ENCODE data around the gene ABHD3. TPM values are rescaled to one million over a fixed set of nuclear protein-coding genes. Genes with fewer than 3 reads are reported as not detected.
"Not testable (repeated sequence)": the region's sequence is repeated elsewhere in the genome, so short reads cannot be mapped to it uniquely, and the experiment has no call there.

ABHD3 gene, protein sequence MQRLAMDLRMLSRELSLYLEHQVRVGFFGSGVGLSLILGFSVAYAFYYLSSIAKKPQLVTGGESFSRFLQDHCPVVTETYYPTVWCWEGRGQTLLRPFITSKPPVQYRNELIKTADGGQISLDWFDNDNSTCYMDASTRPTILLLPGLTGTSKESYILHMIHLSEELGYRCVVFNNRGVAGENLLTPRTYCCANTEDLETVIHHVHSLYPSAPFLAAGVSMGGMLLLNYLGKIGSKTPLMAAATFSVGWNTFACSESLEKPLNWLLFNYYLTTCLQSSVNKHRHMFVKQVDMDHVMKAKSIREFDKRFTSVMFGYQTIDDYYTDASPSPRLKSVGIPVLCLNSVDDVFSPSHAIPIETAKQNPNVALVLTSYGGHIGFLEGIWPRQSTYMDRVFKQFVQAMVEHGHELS
- 27.3 TPM for total RNA-seq

DNA sequence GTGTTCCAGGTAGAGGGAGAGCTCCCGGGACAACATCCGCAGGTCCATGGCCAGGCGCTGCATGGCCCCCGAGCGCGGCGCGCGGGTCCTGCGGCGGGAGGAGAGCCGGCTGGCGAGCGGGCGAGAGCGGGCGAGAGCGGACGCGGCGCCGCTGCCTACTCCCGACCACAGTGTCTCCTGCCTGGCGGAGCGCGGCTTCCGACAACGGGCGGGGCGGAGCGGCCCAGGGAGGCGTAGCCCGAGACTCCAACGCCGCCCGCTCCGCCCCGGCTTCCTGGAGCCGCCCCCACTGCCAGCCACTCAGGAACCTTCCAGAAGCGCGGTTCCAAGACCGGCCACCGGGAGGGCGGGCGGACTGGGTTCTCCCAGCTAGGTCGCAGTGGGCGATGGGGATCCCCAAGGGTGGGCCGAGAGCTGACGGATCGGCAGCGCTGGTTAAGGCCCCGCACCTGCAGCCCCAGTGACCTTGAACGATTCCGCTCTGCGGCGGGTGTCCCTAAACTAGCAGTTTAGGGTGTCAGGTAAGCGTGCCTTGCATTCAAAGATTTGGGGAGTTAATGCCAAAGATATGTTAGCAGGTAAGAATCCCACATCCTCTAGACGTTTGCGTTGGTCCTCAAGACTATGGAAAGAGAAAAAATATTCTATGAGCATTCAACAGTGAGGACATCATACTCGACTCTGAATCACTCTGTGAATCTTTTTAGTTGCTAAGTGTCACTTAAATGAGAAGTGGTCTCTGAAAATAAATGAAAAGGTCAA is at the start of gene ABHD3:
Gene ABHD3, minus strand, starts transcription at position 172 of the 762 bp plus-strand sequence. Its CDS starts 109 bp downstream, at position 63.
- no peaks in the 10 kb centered on the region for H3K9me3 ChIP-seq (ENCODE audit: low read depth, low read length)
- peak within 1 kb of the TSS; percentile 94 for H3K4me3 ChIP-seq (ENCODE audit: low read length)
- H3K4me1 ChIP-seq (ENCODE audit: insufficient read depth, low read length): peaks cover 27% of the 10 kb centered on the region

DNA sequence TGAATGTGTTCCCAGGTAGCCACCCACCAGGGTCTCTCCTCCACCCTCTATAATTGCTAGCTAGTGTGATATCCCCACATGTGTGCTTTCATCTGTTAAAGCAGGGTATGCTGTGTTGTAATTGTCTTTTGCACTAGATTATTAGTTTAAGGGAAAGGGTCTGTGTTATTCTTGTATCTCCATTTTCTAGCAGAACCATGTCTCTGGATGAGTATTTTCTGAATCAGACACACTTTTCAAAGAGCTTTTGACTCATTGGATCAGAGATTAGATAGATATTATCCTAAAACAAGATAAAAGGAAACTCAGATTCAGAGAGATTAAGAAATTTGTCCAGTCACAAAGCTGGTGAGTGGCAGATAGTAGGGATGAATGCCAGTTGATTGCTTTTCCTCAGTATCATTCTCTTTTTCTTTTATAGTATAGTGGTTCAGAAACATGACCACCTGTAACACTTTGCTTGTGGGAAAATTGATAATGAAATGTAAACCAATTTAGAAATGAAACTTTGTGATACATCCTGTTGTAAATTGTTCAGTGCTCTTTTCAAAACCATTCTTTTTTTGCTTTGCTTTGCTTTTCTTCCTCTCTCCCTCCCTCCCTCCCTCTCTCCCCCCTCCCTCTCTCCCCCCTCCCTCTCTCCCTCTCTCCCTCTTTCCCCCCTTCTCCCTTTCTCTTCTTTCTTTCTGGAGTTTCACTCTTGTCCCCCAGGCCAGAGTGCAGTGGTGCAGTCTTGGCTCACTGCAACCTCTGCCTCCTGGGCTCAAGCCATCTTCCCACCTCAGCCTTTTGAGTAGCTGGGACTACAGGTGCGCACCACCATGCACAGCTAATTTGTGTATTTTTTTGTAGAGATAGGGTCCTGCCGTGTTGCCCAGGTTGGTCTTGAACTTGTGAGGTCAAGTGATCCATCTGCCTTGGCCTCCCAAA is 43.5 kb upstream of the ABHD3 start:
- Histone ChIP-seq H3K9me3 (ENCODE audit: low read depth, low read length) (no peaks in the 10 kb centered on the region), H3K4me1 (ENCODE audit: insufficient read depth, low read length) (peaks cover 5% of the 10 kb centered on the region), H3K27me3 (ENCODE audit: insufficient read depth, low read length) (no peaks in the 10 kb centered on the region), H3K4me3 (ENCODE audit: low read length) (no peak overlapping the region)

More for the DNA sequence above, at the start of gene ABHD3:
- no peaks in the 10 kb centered on the region for H3K27me3 ChIP-seq (ENCODE audit: insufficient read depth, low read length)

DNA sequence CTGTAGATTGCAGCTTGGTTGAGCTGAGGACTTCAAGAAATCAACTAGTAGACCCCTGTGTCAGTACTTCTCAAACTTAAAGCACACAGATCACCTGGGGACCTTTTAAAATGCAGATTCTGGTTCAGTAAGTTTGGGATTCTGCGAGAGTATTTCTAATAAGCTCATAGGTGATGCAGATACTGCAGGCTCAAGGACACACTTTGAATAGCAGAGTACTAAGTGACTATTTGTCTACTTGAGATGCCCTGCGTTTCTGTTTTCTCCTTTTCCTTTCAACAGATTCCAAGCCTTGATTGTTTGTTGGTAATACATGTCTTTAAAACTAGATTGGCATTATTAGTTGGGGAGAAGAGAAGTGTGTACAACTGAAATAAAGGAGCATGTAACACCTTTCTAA is 42.7 kb upstream of the ABHD3 start:
- Histone ChIP-seq H3K4me3 (ENCODE audit: low read length) (no peak overlapping the region), H3K9me3 (ENCODE audit: low read depth, low read length) (no peaks in the 10 kb centered on the region), H3K4me1 (ENCODE audit: insufficient read depth, low read length) (peaks cover 12% of the 10 kb centered on the region), H3K27me3 (ENCODE audit: insufficient read depth, low read length) (no peaks in the 10 kb centered on the region)

DNA sequence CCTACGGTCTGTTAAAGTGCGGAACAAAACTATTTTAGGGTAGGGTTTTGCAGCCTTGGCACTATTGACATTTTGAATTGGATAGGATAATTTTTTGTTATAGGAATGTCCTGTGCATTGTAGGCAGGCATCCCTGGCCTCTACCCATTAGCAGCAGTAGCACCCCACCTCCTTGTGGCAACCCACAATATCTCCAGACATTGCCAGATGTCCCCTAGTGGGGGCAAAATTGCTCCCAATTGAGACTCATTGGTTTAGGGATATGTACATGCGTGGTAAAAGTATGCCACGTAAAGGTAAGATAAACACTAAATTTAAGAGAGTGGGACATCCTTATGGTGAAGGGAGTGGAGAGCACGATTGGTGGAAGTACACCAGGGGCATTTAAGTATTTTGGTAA is 40.7 kb upstream of the ABHD3 start:
- H3K27me3 ChIP-seq (ENCODE audit: insufficient read depth, low read length): no peaks in the 10 kb centered on the region
- H3K4me3 ChIP-seq (ENCODE audit: low read length): no peak overlapping the region
- H3K4me1 ChIP-seq (ENCODE audit: insufficient read depth, low read length): peaks cover 19% of the 10 kb centered on the region
- no peaks in the 10 kb centered on the region for H3K9me3 ChIP-seq (ENCODE audit: low read depth, low read length)

DNA sequence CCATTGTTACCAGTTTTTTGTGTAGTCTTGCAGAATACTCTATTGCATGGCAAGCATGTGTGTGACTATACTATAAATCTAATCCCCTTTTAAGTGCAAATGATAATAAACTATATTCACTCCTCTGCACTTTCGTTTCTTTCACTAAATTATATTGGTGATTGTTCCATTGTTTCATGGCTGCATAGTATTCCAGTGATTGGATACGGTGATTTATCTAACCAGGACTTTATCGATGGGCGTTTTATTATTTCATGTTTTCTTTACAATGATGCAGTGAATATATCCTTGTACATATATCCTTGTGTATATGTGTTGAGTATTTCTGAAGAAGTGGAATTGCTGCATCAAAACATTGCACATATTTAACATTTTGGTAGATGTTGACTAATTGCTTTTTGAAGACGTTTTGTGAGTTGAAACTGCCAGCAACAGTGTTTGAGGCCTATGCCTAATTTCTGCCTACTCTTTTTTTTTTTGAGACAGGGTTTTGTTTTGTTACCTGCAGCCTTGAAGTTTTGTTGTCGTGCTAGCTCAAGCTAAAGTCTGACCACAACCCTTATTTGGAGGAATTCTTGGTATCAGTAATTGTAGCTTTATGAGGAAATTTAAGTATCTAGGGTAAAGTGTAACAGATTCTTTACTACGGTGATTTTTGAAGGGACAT is 38.7 kb upstream of the ABHD3 start:
- Histone ChIP-seq H3K4me1 (ENCODE audit: insufficient read depth, low read length) (peaks cover 26% of the 10 kb centered on the region), H3K27me3 (ENCODE audit: insufficient read depth, low read length) (no peaks in the 10 kb centered on the region), H3K9me3 (ENCODE audit: low read depth, low read length) (no peaks in the 10 kb centered on the region), H3K4me3 (ENCODE audit: low read length) (no peak overlapping the region)

DNA sequence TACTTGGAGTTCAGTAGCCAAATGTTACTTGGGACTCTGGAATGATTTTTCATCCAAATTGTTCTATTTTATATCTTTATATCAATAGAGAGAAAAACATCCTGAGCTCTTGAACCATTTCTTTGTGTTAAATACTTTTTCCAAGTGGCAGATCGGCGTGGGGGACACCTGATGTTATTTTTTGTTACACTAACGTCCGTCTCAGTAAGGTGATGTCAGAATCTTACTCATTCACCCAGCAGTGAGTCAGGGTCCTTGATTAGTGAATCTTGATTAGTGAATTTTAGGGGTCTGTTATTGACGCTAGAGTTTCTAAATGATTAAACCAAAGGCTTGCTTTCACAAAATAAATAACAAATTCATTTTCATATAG is 37.7 kb upstream of the ABHD3 start:
- Histone ChIP-seq H3K4me1 (ENCODE audit: insufficient read depth, low read length) (peaks cover 26% of the 10 kb centered on the region), H3K27me3 (ENCODE audit: insufficient read depth, low read length) (no peaks in the 10 kb centered on the region), H3K4me3 (ENCODE audit: low read length) (peak overlapping the region; percentile 98), H3K9me3 (ENCODE audit: low read depth, low read length) (no peaks in the 10 kb centered on the region)

DNA sequence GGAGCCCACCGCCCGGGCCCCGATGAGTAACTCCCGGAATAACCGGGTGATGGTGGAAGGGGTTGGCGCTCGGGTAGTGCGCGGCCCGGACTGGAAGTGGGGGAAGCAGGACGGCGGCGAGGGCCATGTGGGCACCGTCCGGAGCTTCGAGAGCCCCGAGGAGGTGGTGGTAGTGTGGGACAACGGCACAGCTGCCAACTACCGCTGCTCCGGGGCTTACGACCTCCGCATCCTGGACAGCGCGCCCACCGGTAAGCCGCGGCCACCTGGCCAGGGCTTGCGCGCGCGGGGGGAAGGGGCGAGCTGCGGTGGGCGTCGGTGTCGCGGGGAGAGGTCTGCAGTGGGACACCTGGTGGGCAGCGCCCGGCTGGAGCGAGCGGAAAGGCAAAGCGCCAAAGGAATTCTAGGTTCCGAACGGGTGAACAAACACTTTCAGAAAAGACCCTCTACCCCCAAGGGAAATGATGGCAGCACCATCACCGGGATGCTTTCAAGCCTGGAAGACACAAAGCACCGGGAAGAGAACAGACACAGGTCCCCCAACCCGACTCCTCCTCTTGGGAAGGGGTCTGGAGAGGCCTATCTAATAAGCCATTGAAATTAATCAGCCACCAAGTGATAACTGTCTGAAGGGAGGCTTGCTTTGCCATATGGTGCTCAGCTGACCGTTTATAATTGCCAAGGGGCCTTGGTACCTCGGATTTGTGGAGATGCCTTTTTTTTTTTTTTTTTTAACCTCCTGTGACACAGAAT is 37.2 kb upstream of the ABHD3 start:
- H3K4me3 ChIP-seq (ENCODE audit: low read length): peak overlapping the region; percentile 98
- H3K4me1 ChIP-seq (ENCODE audit: insufficient read depth, low read length): peaks cover 26% of the 10 kb centered on the region
- no peaks in the 10 kb centered on the region for H3K9me3 ChIP-seq (ENCODE audit: low read depth, low read length)
- H3K27me3 ChIP-seq (ENCODE audit: insufficient read depth, low read length): no peaks in the 10 kb centered on the region

DNA sequence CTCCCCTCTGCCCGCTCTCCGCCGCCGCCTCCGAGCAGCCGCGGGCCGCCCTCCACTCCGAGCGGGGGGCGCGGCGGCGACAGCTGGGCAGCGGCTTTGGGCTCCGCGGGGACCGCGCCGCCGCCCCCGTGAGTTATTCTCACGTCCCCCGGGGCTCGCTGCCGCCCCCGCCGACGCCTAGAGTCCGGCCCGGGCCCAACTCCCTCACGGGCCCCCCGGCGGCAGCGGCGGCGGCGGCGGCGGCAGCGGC is 36.7 kb upstream of the ABHD3 start:
- Histone ChIP-seq H3K9me3 (ENCODE audit: low read depth, low read length) (no peaks in the 10 kb centered on the region), H3K27me3 (ENCODE audit: insufficient read depth, low read length) (no peaks in the 10 kb centered on the region), H3K4me1 (ENCODE audit: insufficient read depth, low read length) (peaks cover 26% of the 10 kb centered on the region), H3K4me3 (ENCODE audit: low read length) (peak overlapping the region; percentile 98)

DNA sequence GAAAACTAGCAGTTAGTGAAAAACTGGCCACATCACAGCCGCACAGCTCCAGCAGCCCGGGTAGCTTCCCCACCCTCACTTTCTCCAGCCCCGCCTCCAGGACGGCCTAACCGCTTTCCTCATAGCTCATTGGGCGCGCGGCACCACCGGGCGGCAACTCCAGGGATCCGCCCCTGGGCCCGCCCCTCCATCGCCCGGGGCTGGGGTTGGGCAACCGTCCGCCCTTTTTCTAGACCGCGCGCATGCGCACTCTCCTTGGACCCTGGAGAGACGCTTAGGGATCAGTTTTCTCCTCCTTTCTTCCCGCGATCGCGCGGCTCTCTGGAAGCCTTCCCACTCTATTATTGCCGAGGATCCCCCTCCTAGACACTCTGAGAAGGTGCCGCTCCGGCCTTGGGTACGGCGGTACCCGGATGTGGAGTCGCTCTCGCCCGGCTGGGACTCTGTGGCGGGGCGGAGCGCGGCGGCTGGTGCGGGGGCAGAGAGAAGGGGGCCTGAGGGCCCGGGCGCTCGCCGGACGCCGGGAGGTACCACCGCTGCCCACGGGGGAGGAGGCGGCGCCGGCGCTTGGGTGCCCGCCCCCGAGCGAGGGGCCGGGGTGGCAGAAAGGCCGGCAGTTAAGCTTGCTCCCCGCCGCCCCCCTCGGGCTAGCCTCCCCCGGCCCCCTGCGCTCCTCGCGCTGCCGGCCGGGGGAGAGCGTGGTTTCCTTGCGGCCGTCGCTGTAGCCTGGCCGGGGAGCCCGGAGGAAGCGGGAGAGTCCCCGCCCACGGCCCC is 36.2 kb upstream of the ABHD3 start, which contains the start of gene MIB1:
Gene MIB1, plus strand, starts transcription at position 255 of the 774 bp plus-strand sequence. CDS start 792 bp downstream, outside the sequence.
- H3K4me3 ChIP-seq (ENCODE audit: low read length): peak within 1 kb of the TSS; percentile 98
- H3K4me1 ChIP-seq (ENCODE audit: insufficient read depth, low read length): peaks cover 26% of the 10 kb centered on the region
- H3K27me3 ChIP-seq (ENCODE audit: insufficient read depth, low read length): no peaks in the 10 kb centered on the region
- no peaks in the 10 kb centered on the region for H3K9me3 ChIP-seq (ENCODE audit: low read depth, low read length)

DNA sequence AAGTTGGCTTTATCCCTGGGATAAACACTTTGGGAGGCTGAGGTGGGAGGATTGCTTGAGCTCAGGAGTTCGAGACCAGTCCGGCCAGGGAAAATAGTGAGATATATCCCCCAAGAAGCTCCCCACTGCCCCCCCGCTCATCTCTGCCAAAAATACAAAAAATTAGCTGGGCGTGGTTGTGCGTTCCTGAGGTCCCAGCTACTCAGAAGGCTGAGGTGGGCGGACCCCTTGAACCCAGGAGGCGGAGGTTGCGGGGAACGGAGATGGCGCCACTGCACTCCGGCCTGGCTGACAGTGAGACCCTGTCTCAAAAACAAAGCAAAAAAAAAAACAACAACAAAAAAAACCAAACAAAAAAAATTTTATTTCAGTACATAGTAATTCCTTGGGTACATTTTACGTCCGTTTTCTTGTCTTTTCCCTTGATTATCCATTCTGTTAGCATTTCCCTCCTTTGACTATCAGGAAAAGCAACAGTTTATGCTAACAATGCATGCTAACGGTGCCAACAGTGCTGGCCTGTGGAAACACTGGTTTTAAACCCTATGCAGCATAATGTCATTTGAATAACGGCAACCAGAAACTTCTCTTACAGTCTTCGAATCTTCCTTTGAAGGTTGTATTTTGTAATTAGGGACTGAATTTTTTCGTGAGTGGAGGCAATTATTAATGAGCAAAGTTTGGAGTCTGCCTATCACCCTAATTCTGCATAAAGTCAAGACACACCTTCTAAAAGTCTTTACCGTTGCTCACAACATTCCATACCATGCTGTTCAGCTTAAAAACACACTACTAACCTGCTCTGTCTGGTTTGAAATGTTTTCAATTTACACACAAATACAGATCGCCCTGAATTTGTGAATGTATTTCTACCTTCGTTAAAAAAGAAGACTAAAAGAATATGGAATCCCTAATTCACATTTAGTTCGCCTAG is 35.3 kb upstream of the ABHD3 start:
- peaks cover 26% of the 10 kb centered on the region for H3K4me1 ChIP-seq (ENCODE audit: insufficient read depth, low read length)
- peak overlapping the region; percentile 98 for H3K4me3 ChIP-seq (ENCODE audit: low read length)
- H3K27me3 ChIP-seq (ENCODE audit: insufficient read depth, low read length): no peaks in the 10 kb centered on the region
- no peaks in the 10 kb centered on the region for H3K9me3 ChIP-seq (ENCODE audit: low read depth, low read length)

DNA sequence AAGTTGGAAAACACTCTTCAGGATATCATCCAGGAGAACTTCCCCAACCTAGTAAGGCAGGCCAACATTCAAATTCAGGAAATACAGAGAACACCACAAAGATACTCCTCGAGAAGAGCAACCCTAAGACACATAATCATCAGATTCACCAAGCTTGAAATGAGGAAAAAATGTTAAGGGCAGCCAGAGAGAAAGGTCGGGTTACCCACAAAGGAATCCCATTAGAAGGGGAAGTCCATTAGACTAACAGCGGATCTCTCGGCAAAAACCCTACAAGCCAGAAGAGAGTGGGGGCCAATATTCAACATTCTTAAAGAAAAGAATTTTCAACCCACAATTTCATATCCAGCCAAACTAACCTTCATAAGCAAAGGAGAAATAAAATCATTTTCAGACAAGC is 32.4 kb upstream of the ABHD3 start:
- H3K9me3 ChIP-seq (ENCODE audit: low read depth, low read length); H3K4me3 ChIP-seq (ENCODE audit: low read length); H3K27me3 ChIP-seq (ENCODE audit: insufficient read depth, low read length): not testable (repeated sequence)
- peaks cover 11% of the 10 kb centered on the region for H3K4me1 ChIP-seq (ENCODE audit: insufficient read depth, low read length)

DNA sequence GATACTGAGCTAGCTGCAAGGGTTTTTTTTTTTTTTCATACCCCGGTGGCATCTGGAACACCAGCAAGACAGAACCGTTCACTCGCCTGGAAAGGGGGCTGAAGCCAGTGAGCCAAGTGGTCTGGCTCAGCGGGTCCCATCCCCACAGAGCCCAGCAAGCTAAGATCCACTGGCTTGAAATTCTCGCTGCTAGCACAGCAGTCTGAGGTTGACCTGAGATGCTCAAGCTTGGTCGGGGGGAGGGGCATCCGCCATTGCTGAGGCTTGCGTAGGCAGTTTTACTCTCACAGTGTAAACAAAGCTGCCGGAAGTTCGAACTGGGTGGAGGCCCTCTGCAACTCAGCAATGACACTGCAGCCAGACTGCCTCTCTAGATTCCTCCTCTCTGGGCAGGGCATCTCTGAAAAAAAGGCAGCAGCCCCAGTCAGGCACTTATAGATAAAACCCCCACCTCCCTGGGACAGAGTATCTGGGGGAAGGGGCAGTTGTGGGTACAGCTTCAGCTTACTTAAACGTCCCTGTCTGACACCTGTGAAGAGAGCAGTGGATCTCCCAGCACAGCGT is 31.0 kb upstream of the ABHD3 start:
- Histone ChIP-seq H3K4me1 (ENCODE audit: insufficient read depth, low read length) (peaks cover 7% of the 10 kb centered on the region), H3K4me3 (ENCODE audit: low read length) (no peak overlapping the region), H3K27me3 (ENCODE audit: insufficient read depth, low read length) (no peaks in the 10 kb centered on the region), H3K9me3 (ENCODE audit: low read depth, low read length) (no peaks in the 10 kb centered on the region)

Data from mononuclear cell (primary cell).